Neuronal stem cell (in vitro differentiated cells): ENCODE results near the gene PCA3.

Experiments used
- DNase-seq: peaks from one replicate; pipeline ENCODE4 v3.0.0-alpha.2; 2013; ENCODE audit warnings: low spot score
- H2AFZ ChIP-seq: one replicate; pipeline ENCODE4 v1.6.1; 2013; ENCODE audit warnings: mild to moderate bottlenecking, low read length, inconsistent platforms
- H2AK5ac ChIP-seq: 2 replicates; pipeline ENCODE4 v1.6.1; 2013; ENCODE audit warnings: low read depth, mild to moderate bottlenecking, inconsistent platforms, low read length, moderate library complexity, mixed read lengths
- H2BK120ac ChIP-seq: 2 replicates; pipeline ENCODE4 v1.6.1; 2013; ENCODE audit warnings: low read depth, mild to moderate bottlenecking, inconsistent platforms, low read length, moderate library complexity, mixed read lengths
- H2BK12ac ChIP-seq: one replicate; pipeline ENCODE4 v1.6.1; 2013; ENCODE audit warnings: low read length, inconsistent platforms
- H2BK15ac ChIP-seq: 2 replicates; pipeline ENCODE4 v1.6.1; 2013; ENCODE audit warnings: mild to moderate bottlenecking, low read length, inconsistent platforms, mixed read lengths
- H2BK5ac ChIP-seq: one replicate; pipeline ENCODE4 v1.6.1; 2013; ENCODE audit warnings: inconsistent platforms, mild to moderate bottlenecking, low read length, moderate library complexity
- H3K14ac ChIP-seq: one replicate; pipeline ENCODE4 v1.6.1; 2013; ENCODE audit warnings: low read length, inconsistent platforms
- H3K18ac ChIP-seq: 2 replicates; pipeline ENCODE4 v1.6.1; 2013; ENCODE audit warnings: low read length, inconsistent platforms
- H3K23ac ChIP-seq: 2 replicates; pipeline ENCODE4 v1.6.1; 2013; ENCODE audit warnings: low read depth, mild to moderate bottlenecking, mixed read lengths, low read length, inconsistent platforms; ENCODE audit not compliant: poor library complexity
- H3K27ac ChIP-seq: replicated peaks from 3 replicates; pipeline ENCODE4 v1.5.1; 2013; ENCODE audit warnings: low read length, inconsistent platforms
- H3K27me3 ChIP-seq, 3 experiments: 2 replicates each; pipeline ENCODE4 v1.6.1; 2013; ENCODE audit warnings: low read length in 3 of 3, mild to moderate bottlenecking in 2 of 3, inconsistent platforms in 1 of 3, low read depth in 1 of 3, mixed read lengths in 1 of 3, moderate library complexity in 1 of 3; ENCODE audit not compliant: control insufficient read depth in 3 of 3, insufficient read depth in 3 of 3
- H3K36me3 ChIP-seq, 2 donors: replicated peaks in 1 of 2; 2 replicates each; pipeline ENCODE4 v1.6.1; 2013; ENCODE audit warnings: low read length in 2 of 2; ENCODE audit not compliant: control insufficient read depth in 2 of 2, insufficient read depth in 2 of 2
- H3K4ac ChIP-seq: 2 replicates; pipeline ENCODE4 v1.6.1; 2013; ENCODE audit warnings: inconsistent platforms, mild to moderate bottlenecking, low read length, moderate library complexity
- H3K4me1 ChIP-seq, 2 donors: 1 replicate in 1 of 2; 2 replicates in 1 of 2; pipeline ENCODE4 v1.6.1; 2013; ENCODE audit warnings: low read length in 2 of 2, low read depth in 1 of 2; ENCODE audit not compliant: control insufficient read depth in 2 of 2, insufficient read depth in 1 of 2
- H3K4me2 ChIP-seq: one replicate; pipeline ENCODE4 v1.6.1; 2013; ENCODE audit warnings: mild to moderate bottlenecking, low read length, inconsistent platforms; ENCODE audit not compliant: insufficient read depth, poor library complexity, severe bottlenecking
- H3K4me3 ChIP-seq, 2 donors: 2 replicates each; pipeline ENCODE4 v1.5.1; 2013; ENCODE audit warnings: low read length in 2 of 2, mild to moderate bottlenecking in 2 of 2, inconsistent platforms in 1 of 2, moderate library complexity in 1 of 2
- H3K79me1 ChIP-seq: one replicate; pipeline ENCODE4 v1.6.1; 2013; ENCODE audit warnings: low read depth, mild to moderate bottlenecking, inconsistent platforms, low read length, moderate library complexity
- H3K9ac ChIP-seq: one replicate; pipeline ENCODE4 v1.6.1; 2013; ENCODE audit warnings: mild to moderate bottlenecking, low read depth, low read length, inconsistent platforms; ENCODE audit not compliant: poor library complexity
- H3K9me3 ChIP-seq, 2 donors: replicated peaks in 1 of 2; 2 replicates each; pipeline versions ENCODE3 to v1.6.1; 2013; ENCODE audit warnings: low read length in 2 of 2, mild to moderate bottlenecking in 2 of 2, inconsistent platforms in 1 of 2, low read depth in 1 of 2, mixed read lengths in 1 of 2, moderate library complexity in 1 of 2; ENCODE audit not compliant: control insufficient read depth in 2 of 2, insufficient read depth in 1 of 2
- H4K8ac ChIP-seq: one replicate; pipeline ENCODE4 v1.6.1; 2013; ENCODE audit warnings: low read depth, mild to moderate bottlenecking, inconsistent platforms, low read length, moderate library complexity
- H4K91ac ChIP-seq: one replicate; pipeline ENCODE4 v1.6.1; 2013; ENCODE audit warnings: low read length, low read depth, mild to moderate bottlenecking, inconsistent platforms; ENCODE audit not compliant: poor library complexity
- WGBS, 2 donors: extraction: QIAGEN DNeasy Blood & Tissue Kit; methylation state at CpG; one replicate each; pipeline ENCODE4 v1.1.7; 2013; ENCODE audit warnings: missing lambda C conversion rate in 2 of 2, mixed read lengths in 1 of 2; ENCODE audit not compliant: insufficient read length in 2 of 2, insufficient replicate concordance in 1 of 2; ENCODE audit errors: extremely low coverage in 2 of 2; 5-methylcytosine and 5-hydroxymethylcytosine counted together

The PCA3 gene

GRCh38 chr9:76759732-76760131 lies 4.5 kb upstream of the PCA3 start:
- no peaks in the 10 kb centered on the region for H3K9me3 ChIP-seq
- H2AK5ac ChIP-seq = no peak overlapping the region
- no peak overlapping the region for H3K4me3 ChIP-seq
- no CpG with 5 or more reads among the region's 6 CpGs for WGBS, 2 donors
- H2BK120ac ChIP-seq = no peak overlapping the region
- no peaks in the 10 kb centered on the region for H3K79me1 ChIP-seq
- H3K14ac ChIP-seq = no peak overlapping the region
- no peak overlapping the region for H3K23ac ChIP-seq
- no peak overlapping the region for H3K18ac ChIP-seq
- no peak overlapping the region for H2BK15ac ChIP-seq
- no peak overlapping the region for H3K4ac ChIP-seq
- no peaks in the 10 kb centered on the region for H3K36me3 ChIP-seq
- no peak overlapping the region for H2BK5ac ChIP-seq
- no peaks in the 10 kb centered on the region for H3K4me1 ChIP-seq
- DNase-seq = no peak
- H4K91ac ChIP-seq = no peak overlapping the region
- H2BK12ac ChIP-seq = no peak overlapping the region
- no peak overlapping the region for H3K27ac ChIP-seq
- no peak overlapping the region for H2AFZ ChIP-seq
- no peaks in the 10 kb centered on the region for H3K27me3 ChIP-seq
- no peak overlapping the region for H3K9ac ChIP-seq
- H4K8ac ChIP-seq = no peak overlapping the region
- no peak overlapping the region for H3K4me2 ChIP-seq

- H3K36me3 ChIP-seq = no peaks in the 10 kb centered on the region
- H3K79me1 ChIP-seq = no peaks in the 10 kb centered on the region
- H3K23ac ChIP-seq = no peak overlapping the region
- no peak overlapping the region for H2AK5ac ChIP-seq
- no peak overlapping the region for H3K18ac ChIP-seq
- H3K27me3 ChIP-seq = no peaks in the 10 kb centered on the region
- H2BK15ac ChIP-seq = no peak overlapping the region
- no CpG with 5 or more reads among the region's 1 CpG for WGBS, 2 donors
- no peak overlapping the region for H2BK12ac ChIP-seq
- no peak overlapping the region for H4K91ac ChIP-seq
- H2BK5ac ChIP-seq = no peak overlapping the region
- H2AFZ ChIP-seq = no peak overlapping the region
- H3K14ac ChIP-seq = no peak overlapping the region
- H4K8ac ChIP-seq = no peak overlapping the region
- DNase-seq = no peak
- no peak overlapping the region for H3K9ac ChIP-seq
- H3K4me2 ChIP-seq = no peak overlapping the region
- no peak overlapping the region for H2BK120ac ChIP-seq
- H3K4me1 ChIP-seq = no peaks in the 10 kb centered on the region
- no peak overlapping the region for H3K27ac ChIP-seq
- H3K4ac ChIP-seq = no peak overlapping the region
- H3K9me3 ChIP-seq = no peaks in the 10 kb centered on the region
- H3K4me3 ChIP-seq = no peak overlapping the region
Measured at GRCh38 chr9:76761448-76761847, 2.8 kb upstream of the PCA3 start.

GRCh38 chr9:76766126-76766525 lies 1.9 kb downstream of the PCA3 start:
- no CpG with 5 or more reads among the region's 3 CpGs for WGBS, 2 donors
- Histone ChIP-seq H2BK5ac (no peak overlapping the region), H4K8ac (no peak overlapping the region), H3K4me3 (no peak overlapping the region), H3K27ac (no peak overlapping the region), H2AK5ac (no peak overlapping the region), H3K4ac (no peak overlapping the region), H3K9ac (no peak overlapping the region), H3K4me2 (no peak overlapping the region), H3K9me3 (no peaks in the 10 kb centered on the region), H3K4me1 (no peaks in the 10 kb centered on the region), H2BK12ac (no peak overlapping the region), H4K91ac (no peak overlapping the region), H3K27me3 (no peaks in the 10 kb centered on the region), H3K14ac (no peak overlapping the region), H2AFZ (no peak overlapping the region), H3K23ac (no peak overlapping the region), H3K18ac (no peak overlapping the region), H2BK120ac (no peak overlapping the region), H2BK15ac (no peak overlapping the region), H3K36me3 (no peaks in the 10 kb centered on the region), H3K79me1 (no peaks in the 10 kb centered on the region)
- DNase-seq = no peak

- H3K18ac ChIP-seq = no peak overlapping the region
- H3K36me3 ChIP-seq = no peaks in the 10 kb centered on the region
- no peak for DNase-seq
- no peak overlapping the region for H3K4ac ChIP-seq
- H3K4me3 ChIP-seq = no peak overlapping the region
- no peak overlapping the region for H3K23ac ChIP-seq
- H4K91ac ChIP-seq = no peak overlapping the region
- H3K4me2 ChIP-seq = no peak overlapping the region
- no peak overlapping the region for H2AK5ac ChIP-seq
- no peaks in the 10 kb centered on the region for H3K27me3 ChIP-seq
- H3K4me1 ChIP-seq = no peaks in the 10 kb centered on the region
- H3K9me3 ChIP-seq = no peaks in the 10 kb centered on the region
- no peak overlapping the region for H2BK120ac ChIP-seq
- H3K79me1 ChIP-seq = no peaks in the 10 kb centered on the region
- no peak overlapping the region for H2BK5ac ChIP-seq
- H2BK15ac ChIP-seq = no peak overlapping the region
- H3K14ac ChIP-seq = no peak overlapping the region
- no peak overlapping the region for H4K8ac ChIP-seq
- H2BK12ac ChIP-seq = no peak overlapping the region
- H3K9ac ChIP-seq = no peak overlapping the region
- no peak overlapping the region for H3K27ac ChIP-seq
- no peak overlapping the region for H2AFZ ChIP-seq
- WGBS, 2 donors = no CpG with 5 or more reads among the region's 5 CpGs
Measured at GRCh38 chr9:76772686-76773445, 8.6 kb downstream of the PCA3 start.
